Gastrocnemius medialis (tissue), 4 donors: ENCODE data around the gene SLC18A3. TPM values are rescaled to one million over a fixed set of nuclear protein-coding genes. Genes with fewer than 3 reads are reported as not detected.

ENCODE experiments used
- ATAC-seq, 2 donors: fragments of 150-250 bp; one replicate each; pipeline ENCODE4 v1.9.1; 2016
- DNase-seq, 2 donors: peaks; one replicate each; pipeline ENCODE4 v3.0.0-alpha.2; 2019
- H3K27ac ChIP-seq, 4 donors: fragments of 200-600 bp; sonication (generic); 1 replicate in 1 of 4; 2 replicates in 3 of 4; pipeline ENCODE4 v1.5.1; 2016 to 2018; ENCODE audit warnings: mild to moderate bottlenecking in 2 of 4, moderate library complexity in 1 of 4
- H3K27me3 ChIP-seq, 3 donors: fragments of 200-600 bp; sonication (generic) in 2 of 3; 1 replicate in 1 of 3; 2 replicates in 2 of 3; pipeline versions ENCODE4 v1.5.1 to v1.6.0; 2016 to 2019; ENCODE audit warnings: mild to moderate bottlenecking in 1 of 3, moderate library complexity in 1 of 3
- H3K36me3 ChIP-seq, 2 donors: fragments of 200-600 bp; sonication (generic) in 1 of 2; one replicate each; pipeline ENCODE4 v1.5.1; 2017 to 2018
- H3K4me1 ChIP-seq, 2 donors: fragments of 200-600 bp; sonication (generic) in 1 of 2; one replicate each; pipeline ENCODE4 v1.5.1; 2016 to 2017; ENCODE audit warnings: mild to moderate bottlenecking in 2 of 2
- H3K4me3 ChIP-seq, 4 donors: fragments of 200-600 bp; sonication (generic) in 3 of 4; 1 replicate in 1 of 4; 2 replicates in 3 of 4; pipeline ENCODE4 v1.5.1; 2016 to 2019; ENCODE audit warnings: mild to moderate bottlenecking in 2 of 4
- H3K9me3 ChIP-seq, 3 donors: fragments of 200-600 bp; sonication (generic) in 2 of 3; 1 replicate in 1 of 3; 2 replicates in 2 of 3; pipeline ENCODE4 v1.5.1; 2016 to 2019
- CTCF ChIP-seq, 5 experiments: fragments of 450-650 bp in 3 of 5; fragments of 200-600 bp in 2 of 5; sonication (generic) in 2 of 5; IDR thresholded peaks in 4 of 5; conservative IDR thresholded peaks in 1 of 5; 1 replicate in 4 of 5; 2 replicates in 1 of 5; pipeline ENCODE4 v1.5.1; 2016 to 2019; ENCODE audit warnings: antibody characterized with exemption in 5 of 5, mild to moderate bottlenecking in 3 of 5, moderate library complexity in 3 of 5
- POLR2A ChIP-seq, 2 donors: fragments of 450-650 bp; IDR thresholded peaks; one replicate each; pipeline ENCODE4 v1.6.1; 2017; ENCODE audit warnings: antibody characterized with exemption in 2 of 2, mild to moderate bottlenecking in 2 of 2, moderate library complexity in 2 of 2
- in situ Hi-C, 4 donors: fragments of 200-750 bp; cut with MboI; loops; one replicate each; pipeline versions ENCODE4 v1.15.0 to v1.8.0; 2017; ENCODE audit warnings: low sequenced_read_pairs in 4 of 4
- intact Hi-C: fragments of 100-400 bp; cut with DNase I; formaldehyde crosslinking; loops from one replicate; pipeline ENCODE4 v1.15.1; 2023; ENCODE audit warnings: low total_unique reads
- total RNA-seq, 4 donors: library from RNA; depleted of rRNA; stranded (reverse); fragments of >200 nt; gene quantifications; one replicate each; pipeline versions ENCODE4 v1.1.0 to v1.2.3, GENCODE V29; 2016

The SLC18A3 gene
- total RNA-seq, 4 donors from 2014 or later = not detected

- no peaks in the 10 kb centered on the region for H3K4me1 ChIP-seq
- peaks cover 4 to 21% (median 19%) of the 10 kb centered on the region in 3 donors for H3K27me3 ChIP-seq
- H3K36me3 ChIP-seq = no peaks in the 10 kb centered on the region
- no peak overlapping the region for H3K27ac ChIP-seq
- no peak for TF ChIP-seq POLR2A (IDR thresholded peaks at IDR 0.05)
- no peak for TF ChIP-seq CTCF (IDR thresholded peaks at IDR 0.05 in 4 of 5, conservative IDR thresholded peaks at IDR 0.05 in 1 of 5)
- in situ Hi-C loops (no loop called here), intact Hi-C loops (no loop called here)
- H3K9me3 ChIP-seq = no peaks in the 10 kb centered on the region
- ATAC-seq = no peak
- H3K4me3 ChIP-seq = no peak overlapping the region
- DNase-seq = no peak
Measured at GRCh38 chr10:49620286-49620810, 10.2 kb downstream of the SLC18A3 start.

- no peaks in the 10 kb centered on the region for H3K36me3 ChIP-seq
- no peak overlapping the region for H3K27ac ChIP-seq
- intact Hi-C loops = no loop called here
- H3K9me3 ChIP-seq = no peaks in the 10 kb centered on the region
- H3K27me3 ChIP-seq = peaks cover 4 to 16% (median 15%) of the 10 kb centered on the region in 3 donors
- no peak overlapping the region for H3K4me3 ChIP-seq
- TF ChIP-seq CTCF (IDR thresholded peaks at IDR 0.05 in 4 of 5, conservative IDR thresholded peaks at IDR 0.05 in 1 of 5) = no peak
- TF ChIP-seq POLR2A (IDR thresholded peaks at IDR 0.05) = no peak
- no peaks in the 10 kb centered on the region for H3K4me1 ChIP-seq
- DNase-seq (no peak), ATAC-seq (no peak)
- in situ Hi-C loops = no loop called here
Measured at GRCh38 chr10:49620841-49621378, 10.8 kb downstream of the SLC18A3 start.

GRCh38 chr10:49621561-49621960 lies 11.5 kb downstream of the SLC18A3 start:
- in situ Hi-C loops (no loop called here), intact Hi-C loops (no loop called here)
- H3K4me3 ChIP-seq = no peak overlapping the region
- H3K9me3 ChIP-seq = no peaks in the 10 kb centered on the region
- H3K36me3 ChIP-seq = no peaks in the 10 kb centered on the region
- TF ChIP-seq CTCF (IDR thresholded peaks at IDR 0.05 in 4 of 5, conservative IDR thresholded peaks at IDR 0.05 in 1 of 5) = no peak
- no peak for TF ChIP-seq POLR2A (IDR thresholded peaks at IDR 0.05)
- no peaks in the 10 kb centered on the region for H3K4me1 ChIP-seq
- H3K27ac ChIP-seq = no peak overlapping the region
- H3K27me3 ChIP-seq = peaks cover 4 to 12% (median 8%) of the 10 kb centered on the region in 3 donors
- ATAC-seq = no peak
- DNase-seq = no peak

GRCh38 chr10:49622426-49623425 lies 12.6 kb downstream of the SLC18A3 start:
- Histone ChIP-seq H3K4me3 (no peak overlapping the region), H3K27me3 (peaks cover 4 to 8% (median 6%) of the 10 kb centered on the region in 3 donors), H3K36me3 (no peaks in the 10 kb centered on the region), H3K9me3 (no peaks in the 10 kb centered on the region), H3K4me1 (no peaks in the 10 kb centered on the region), H3K27ac (no peak overlapping the region)
- in situ Hi-C loops = no loop called here
- DNase-seq = no peak
- ATAC-seq = no peak
- intact Hi-C loops = no loop called here
- TF ChIP-seq POLR2A (IDR thresholded peaks at IDR 0.05) = no peak
- TF ChIP-seq CTCF (IDR thresholded peaks at IDR 0.05 in 4 of 5, conservative IDR thresholded peaks at IDR 0.05 in 1 of 5) = no peak
